H1 (cell line): ENCODE data around the gene TBX18. TPM values are rescaled to one million over a fixed set of nuclear protein-coding genes. Genes with fewer than 3 reads are reported as not detected.

Experiments used
- CTCF ChIA-PET: fragments of 300-600 bp; sonication (Branson Sonifier 250); formaldehyde crosslinking; loops from one replicate; lab custom pipeline; 2021; ENCODE audit not compliant: partially characterized antibody; lab: Charles Lee
- POLR2A ChIA-PET: fragments of 300-600 bp; sonication (Branson Sonifier 250); formaldehyde crosslinking; loops from one replicate; lab custom pipeline; 2021; ENCODE audit warnings: inconsistent platforms; ENCODE audit not compliant: partially characterized antibody; lab: Charles Lee
- DNase-seq, 2 experiments: peaks; one replicate each; pipeline versions ENCODE4 v3.0.0 to v3.0.0-alpha.2; 2010 to 2022; ENCODE audit warnings: low spot score in 2 of 2, low read depth in 1 of 2, mixed read lengths in 1 of 2
- FAIRE-seq: peaks from 2 replicates; lab custom pipeline; 2011; peaks lifted over from hg19 to GRCh38; lab: Jason Lieb, UNC
- H2AFZ ChIP-seq: 2 replicates; pipeline ENCODE4 v1.8.1; 2012; ENCODE audit warnings: low read length, inconsistent platforms
- H2AK5ac ChIP-seq: 2 replicates; pipeline ENCODE4 v1.6.1; 2013; ENCODE audit warnings: low read depth, low read length
- H2BK120ac ChIP-seq: replicated peaks from 2 replicates; pipeline ENCODE3; 2013; ENCODE audit warnings: low read depth, low read length, inconsistent platforms
- H2BK12ac ChIP-seq: 2 replicates; pipeline ENCODE4 v1.6.1; 2013; ENCODE audit warnings: low read depth, low read length
- H2BK15ac ChIP-seq: 2 replicates; pipeline ENCODE4 v1.6.1; 2013; ENCODE audit warnings: low read length
- H2BK20ac ChIP-seq: 2 replicates; pipeline ENCODE4 v1.6.1; 2013; ENCODE audit warnings: low read length
- H2BK5ac ChIP-seq: 2 replicates; pipeline ENCODE4 v1.6.1; 2013; ENCODE audit warnings: low read depth, low read length
- H3K14ac ChIP-seq: 2 replicates; pipeline ENCODE4 v1.6.1; 2013; ENCODE audit warnings: inconsistent platforms; ENCODE audit not compliant: insufficient read length
- H3K18ac ChIP-seq: 2 replicates; pipeline ENCODE4 v1.6.1; 2013; ENCODE audit warnings: low read length; ENCODE audit errors: extremely low read depth
- H3K23ac ChIP-seq: 2 replicates; pipeline ENCODE4 v1.6.1; 2013; ENCODE audit warnings: inconsistent platforms; ENCODE audit not compliant: insufficient read length
- H3K23me2 ChIP-seq: 2 replicates; pipeline ENCODE4 v1.6.1; 2013; ENCODE audit warnings: low read depth, low read length
- H3K27ac ChIP-seq: 2 replicates; pipeline ENCODE4 v1.6.1; 2011; ENCODE audit warnings: low read depth, low read length, inconsistent platforms
- H3K27me3 ChIP-seq, 4 experiments: replicated peaks in 1 of 4; 1 replicate in 1 of 4; 2 replicates in 3 of 4; pipeline versions ENCODE4 v1.6.1 to v1.8.1; 2011 to 2013; ENCODE audit warnings: low read length in 3 of 4, mild to moderate bottlenecking in 3 of 4, inconsistent platforms in 2 of 4, mixed read lengths in 2 of 4, moderate library complexity in 1 of 4; ENCODE audit not compliant: control insufficient read depth in 3 of 4, insufficient read depth in 3 of 4; ENCODE audit errors: extremely low read depth in 1 of 4
- H3K36me3 ChIP-seq, 4 experiments: 2 replicates each; pipeline versions ENCODE4 v1.6.1 to v1.8.1; 2011 to 2013; ENCODE audit warnings: mild to moderate bottlenecking in 4 of 4, low read length in 3 of 4, moderate library complexity in 2 of 4, control low read depth in 1 of 4, inconsistent platforms in 1 of 4; ENCODE audit not compliant: insufficient read depth in 4 of 4, control insufficient read depth in 2 of 4
- H3K4ac ChIP-seq: replicated peaks from 2 replicates; pipeline ENCODE3; 2013; ENCODE audit warnings: low read length, low read depth, mixed read lengths, inconsistent platforms; ENCODE audit not compliant: insufficient read length
- H3K4me1 ChIP-seq, 4 experiments: replicated peaks in 1 of 4; 1 replicate in 1 of 4; 2 replicates in 3 of 4; pipeline versions ENCODE4 v1.6.1 to v1.8.1; 2011 to 2013; ENCODE audit warnings: low read length in 3 of 4, inconsistent platforms in 2 of 4, mixed read lengths in 1 of 4; ENCODE audit not compliant: insufficient read depth in 4 of 4, control insufficient read depth in 3 of 4
- H3K4me2 ChIP-seq, 2 experiments: 2 replicates each; pipeline versions ENCODE4 v1.6.1 to v1.8.1; 2011 to 2013; ENCODE audit warnings: low read depth in 2 of 2, low read length in 2 of 2, control low read depth in 1 of 2, inconsistent platforms in 1 of 2, mild to moderate bottlenecking in 1 of 2; ENCODE audit not compliant: insufficient read depth in 1 of 2
- H3K4me3 ChIP-seq, 4 experiments: fragments of 200-600, 300-600 bp in 1 of 4; sonication (generic), shearing (Covaris generic), sonication (Bioruptor Twin) in 1 of 4; 2 replicates each; pipeline versions ENCODE4 v1.5.1 to v1.8.1; 2011 to 2016; ENCODE audit warnings: low read length in 4 of 4, low read depth in 3 of 4, control low read depth in 2 of 4, inconsistent platforms in 2 of 4, mild to moderate bottlenecking in 2 of 4, mixed read lengths in 1 of 4, moderate library complexity in 1 of 4; ENCODE audit not compliant: insufficient read depth in 2 of 4; ENCODE audit errors: extremely low read depth in 1 of 4
- H3K56ac ChIP-seq: replicated peaks from 2 replicates; pipeline ENCODE3; 2013; ENCODE audit warnings: low read depth, mild to moderate bottlenecking, mixed read lengths, low read length, inconsistent platforms; ENCODE audit not compliant: insufficient read length
- H3K79me1 ChIP-seq: 2 replicates; pipeline ENCODE4 v1.6.1; 2013; ENCODE audit warnings: low read depth, low read length, control low read depth
- H3K79me2 ChIP-seq, 2 experiments: 2 replicates each; pipeline versions ENCODE4 v1.6.1 to v1.8.1; 2012 to 2013; ENCODE audit warnings: low read length in 2 of 2, mild to moderate bottlenecking in 2 of 2, inconsistent platforms in 1 of 2; ENCODE audit not compliant: insufficient read depth in 2 of 2, control insufficient read depth in 1 of 2
- H3K9ac ChIP-seq, 4 experiments: replicated peaks in 1 of 4; 1 replicate in 1 of 4; 2 replicates in 3 of 4; pipeline versions ENCODE4 v1.6.1 to v1.8.1; 2011 to 2013; ENCODE audit warnings: low read depth in 3 of 4, low read length in 3 of 4, control low read depth in 2 of 4, mild to moderate bottlenecking in 2 of 4, moderate library complexity in 2 of 4, inconsistent platforms in 1 of 4; ENCODE audit errors: extremely low read depth in 1 of 4
- H3K9me3 ChIP-seq, 2 experiments: 2 replicates each; pipeline versions ENCODE4 v1.6.1 to v1.8.1; 2012 to 2013; ENCODE audit warnings: mild to moderate bottlenecking in 2 of 2, moderate library complexity in 2 of 2, control low read depth in 1 of 2, inconsistent platforms in 1 of 2, low read depth in 1 of 2, low read length in 1 of 2, mixed read lengths in 1 of 2; ENCODE audit not compliant: insufficient read depth in 2 of 2
- H4K20me1 ChIP-seq, 2 experiments: replicated peaks in 1 of 2; 2 replicates each; pipeline versions ENCODE3 to v1.8.1; 2011 to 2013; ENCODE audit warnings: inconsistent platforms in 2 of 2, low read length in 2 of 2, mild to moderate bottlenecking in 1 of 2; ENCODE audit not compliant: insufficient read depth in 2 of 2, control insufficient read depth in 1 of 2
- H4K5ac ChIP-seq: 2 replicates; pipeline ENCODE4 v1.6.1; 2013; ENCODE audit warnings: low read length, low read depth, mixed read lengths, inconsistent platforms; ENCODE audit not compliant: insufficient read length
- H4K8ac ChIP-seq: 2 replicates; pipeline ENCODE4 v1.8.0; 2013; ENCODE audit warnings: mild to moderate bottlenecking, moderate library complexity, low read length, inconsistent platforms; ENCODE audit not compliant: insufficient read depth; ENCODE audit errors: extremely low read depth
- H4K91ac ChIP-seq: replicated peaks from 2 replicates; pipeline ENCODE3; 2013; ENCODE audit warnings: low read length, mixed read lengths, inconsistent platforms; ENCODE audit not compliant: insufficient read length
- RXRA ChIP-seq: IDR thresholded peaks from 2 replicates; pipeline ENCODE4 v1.6.1; 2011; ENCODE audit warnings: low read depth, mild to moderate bottlenecking, low read length, moderate library complexity; ENCODE audit not compliant: insufficient read depth
- SIN3A ChIP-seq, 2 experiments: IDR thresholded peaks in 1 of 2; conservative IDR thresholded peaks in 1 of 2; 2 replicates each; pipeline ENCODE4 v1.6.1; 2011 to 2012; ENCODE audit warnings: low read length in 2 of 2, improper control_type of control experiment in 1 of 2, low read depth in 1 of 2, mild to moderate bottlenecking in 1 of 2
- TAF7 ChIP-seq: optimal IDR thresholded peaks from 2 replicates; pipeline ENCODE3; 2011; ENCODE audit warnings: low read depth, mild to moderate bottlenecking, inconsistent platforms, low read length, moderate library complexity, borderline replicate concordance
- TCF12 ChIP-seq: IDR thresholded peaks from 2 replicates; pipeline ENCODE4 v1.6.1; 2011; ENCODE audit warnings: low read depth, mild to moderate bottlenecking, low read length
- WGBS, 2 experiments: shearing (Covaris generic) in 1 of 2; methylation state at CpG; one replicate each; pipeline versions ENCODE4 v1.1.6 to v1.1.7; 2013 to 2015; ENCODE audit warnings: low lambda C conversion rate in 2 of 2, mixed read lengths in 2 of 2, inconsistent platforms in 1 of 2, low coverage in 1 of 2, missing lambda C conversion rate in 1 of 2; ENCODE audit not compliant: insufficient replicate concordance in 2 of 2, insufficient coverage in 1 of 2, insufficient read length in 1 of 2; ENCODE audit errors: extremely low coverage in 1 of 2, missing lambda C conversion rate in 1 of 2; 5-methylcytosine and 5-hydroxymethylcytosine counted together
- polyA plus RNA-seq, 7 experiments: library from polyadenylated mRNA; depleted of rRNA in 3 of 7; stranded (reverse) in 5 of 7; unstranded in 2 of 7; fragments of >200 nt in 5 of 7; fragments of 200-250 nt in 2 of 7; gene quantifications; 1 replicate in 5 of 7; 2 replicates in 1 of 7; 4 replicates in 1 of 7; pipeline versions ENCODE4 v1.2.1 to v1.2.3, GENCODE V29; 2011 to 2013; ENCODE audit warnings: missing spikeins in 2 of 7, mixed read lengths in 2 of 7
- total RNA-seq: library from RNA; stranded (reverse); fragmentation: NEBNext Ultra II Directional; extraction: Animal tissue kit (Norgen Biotek cat#: 25700); gene quantifications from 2 replicates; pipeline ENCODE4 v1.2.1, GENCODE V29; 2021

Gene TBX18
- total and polyA plus RNA-seq, 2 of the 8 experiments (the other 6 are each of a cell fraction or from before 2014, with no cell fraction given), result 0.02 TPM; not detected in 1

DNA sequence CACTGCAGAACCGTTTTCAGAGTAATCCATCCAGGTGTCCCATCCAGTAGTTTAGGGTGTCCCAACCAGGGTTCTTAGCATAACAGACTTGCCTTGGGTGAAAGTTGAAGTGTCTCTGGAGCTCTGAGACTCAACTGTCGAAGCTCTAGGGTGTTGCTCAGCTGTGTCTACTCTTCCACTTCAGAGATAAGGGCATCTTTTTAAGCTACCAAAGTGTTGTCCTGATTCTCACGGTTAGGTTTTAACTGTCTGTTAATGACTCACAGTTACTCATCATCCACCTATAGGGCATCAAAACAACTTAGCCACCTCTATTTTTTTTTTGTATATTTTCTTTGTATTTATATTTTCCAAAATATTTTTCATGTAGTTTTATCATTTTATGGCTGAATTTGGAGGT is 36.9 kb upstream of the TBX18 start:
- WGBS, 2 experiments, result 79% methylated on average over 3 of the region's 3 CpGs; no CpG with 5 or more reads in 1 of the 2 experiments
- no peak overlapping the region for H3K27ac ChIP-seq
- CTCF ChIA-PET, result interaction anchor here (0.8 kb wide), 1 partner anchor 18 kb away, joined by 3 read pairs; no protein-coding TSS in a partner anchor

More for the DNA sequence above, 36.9 kb upstream of the TBX18 start:
- Histone ChIP-seq H2BK120ac (no peak overlapping the region), H3K79me2 (no peaks in the 10 kb centered on the region), H3K4ac (no peak overlapping the region), H4K5ac (no peak overlapping the region), H2AK5ac (no peak overlapping the region), H4K91ac (no peak overlapping the region), H3K23me2 (no peaks in the 10 kb centered on the region), H3K56ac (no peak overlapping the region), H4K20me1 (no peaks in the 10 kb centered on the region), H3K9me3 (no peaks in the 10 kb centered on the region), H2BK15ac (no peak overlapping the region), H2BK5ac (no peak overlapping the region), H3K36me3 (no peaks in the 10 kb centered on the region), H3K18ac (no peak overlapping the region), H3K4me2 (no peak overlapping the region), H3K27me3 (no peaks in the 10 kb centered on the region), H3K4me1 (no peaks in the 10 kb centered on the region), H3K4me3 (no peak overlapping the region), H3K14ac (no peak overlapping the region), H2AFZ (no peak overlapping the region), H3K9ac (no peak overlapping the region), H3K79me1 (no peaks in the 10 kb centered on the region), H4K8ac (no peak overlapping the region), H2BK12ac (no peak overlapping the region), H3K23ac (no peak overlapping the region), H2BK20ac (no peak overlapping the region)
- POLR2A ChIA-PET, result no interaction called here
- no peak for FAIRE-seq
- TF ChIP-seq TCF12 (no peak), SIN3A (conservative IDR thresholded peaks at IDR 0.05 in 1 of 2, IDR thresholded peaks at IDR 0.05 in 1 of 2; ENCODE audit: low read depth in 1 of 2, low read length in 2 of 2) (no peak), TAF7 (no peak), RXRA (no peak)
- no peak for DNase-seq
